GF-D8 (cell line): ENCODE measurements around the gene FARS2.

Experiments
- DNase-seq: peaks from one replicate; lab custom pipeline; 2025; lab: John Stamatoyannopoulos, UW

FARS2 gene

GRCh38 chr6:5325173-5325572 lies 63.9 kb downstream of the FARS2 start:
- no peak for DNase-seq

- no peak for DNase-seq
Observed at GRCh38 chr6:5326022-5326641, 64.8 kb downstream of the FARS2 start.

DNA sequence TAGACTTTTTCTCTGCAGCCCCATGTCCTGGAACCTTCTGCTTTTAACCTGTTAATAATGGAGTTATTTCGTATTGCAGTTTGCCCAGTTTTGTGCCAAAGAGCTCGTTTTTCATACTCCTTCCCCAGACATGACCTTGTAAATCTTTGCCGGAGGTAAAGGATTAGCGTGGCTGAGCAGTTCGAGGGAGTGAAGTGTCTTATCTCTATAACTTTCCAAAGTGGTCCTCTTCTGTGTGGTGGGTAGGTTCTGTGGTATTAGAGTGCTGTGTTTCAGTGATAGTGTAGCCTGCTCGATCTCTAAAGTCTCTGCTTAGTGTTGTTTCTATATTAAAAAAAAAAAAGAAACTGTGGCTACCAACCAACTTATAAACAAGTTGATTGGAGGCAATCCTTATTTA lies 67.5 kb downstream of the FARS2 start:
- no peak for DNase-seq

DNA sequence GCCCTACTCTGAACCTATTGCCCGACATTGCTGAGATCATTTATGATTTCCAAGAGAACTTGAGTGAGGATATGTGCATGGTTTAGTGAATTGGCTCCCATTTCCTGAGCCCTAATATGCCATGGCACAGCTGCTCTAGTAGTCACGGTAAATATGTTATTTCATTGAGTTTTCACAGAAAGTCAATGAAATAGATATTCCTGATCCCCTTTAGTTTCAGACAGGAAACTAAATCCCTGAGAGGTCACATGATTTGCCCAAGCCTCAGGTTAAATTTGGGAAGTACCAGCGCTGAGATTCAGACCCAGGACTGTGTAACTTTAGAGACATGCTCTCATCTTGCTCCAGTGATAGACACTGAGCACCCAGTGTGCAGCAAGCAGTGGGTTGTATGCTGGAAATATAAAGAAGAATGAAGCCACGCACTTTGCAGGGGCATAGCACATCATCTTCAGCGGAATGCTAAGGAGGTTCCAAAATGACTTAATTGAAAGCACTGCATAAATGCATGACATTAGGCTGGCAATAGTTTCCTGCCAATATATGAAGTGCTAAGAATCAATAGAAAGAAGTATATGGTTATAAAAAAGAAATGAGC lies 70.6 kb downstream of the FARS2 start:
- no peak for DNase-seq

DNA sequence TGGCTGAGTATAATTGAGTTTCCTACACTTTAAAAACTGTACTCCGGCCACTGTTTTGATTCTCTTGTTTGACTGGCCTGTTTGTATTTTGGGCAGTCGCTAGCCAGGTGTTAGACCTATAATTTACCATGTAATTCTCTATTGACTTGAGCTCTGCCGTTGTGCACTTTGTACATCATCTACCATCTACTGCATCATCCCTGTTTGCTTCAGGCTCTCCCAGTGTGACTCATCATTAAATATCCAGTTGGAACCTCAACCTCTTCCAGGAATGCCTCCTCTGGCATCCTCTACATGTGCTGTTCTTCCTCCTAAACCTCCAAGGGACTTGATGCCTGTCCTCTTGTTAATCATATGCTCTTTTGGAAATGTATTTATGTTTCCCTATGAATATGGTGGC lies 72.3 kb downstream of the FARS2 start:
- DNase-seq: no peak

DNA sequence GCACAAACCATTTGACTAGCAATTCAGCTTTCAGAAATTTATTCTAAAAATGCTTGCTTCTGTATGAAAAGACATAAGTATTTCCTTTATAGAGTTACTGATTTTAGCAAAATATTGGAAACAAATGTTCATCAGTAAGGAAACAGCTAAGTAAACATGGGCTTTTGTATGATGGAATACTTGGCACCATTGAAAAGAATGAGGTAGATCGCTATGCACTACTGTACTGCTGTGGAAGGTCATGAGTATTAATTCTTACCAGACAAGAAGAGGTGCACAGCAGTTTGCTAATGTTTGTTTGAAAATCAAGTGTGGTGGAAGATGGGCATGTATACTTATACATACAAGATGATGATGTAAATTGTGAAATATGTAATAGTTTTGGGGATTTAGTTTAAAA lies 73.0 kb downstream of the FARS2 start:
- no peak for DNase-seq

- DNase-seq: no peak
Observed at GRCh38 chr6:5335020-5335419, 73.7 kb downstream of the FARS2 start.

GRCh38 chr6:5337573-5337972 lies 76.3 kb downstream of the FARS2 start:
- peak; percentile 4 for DNase-seq

DNA sequence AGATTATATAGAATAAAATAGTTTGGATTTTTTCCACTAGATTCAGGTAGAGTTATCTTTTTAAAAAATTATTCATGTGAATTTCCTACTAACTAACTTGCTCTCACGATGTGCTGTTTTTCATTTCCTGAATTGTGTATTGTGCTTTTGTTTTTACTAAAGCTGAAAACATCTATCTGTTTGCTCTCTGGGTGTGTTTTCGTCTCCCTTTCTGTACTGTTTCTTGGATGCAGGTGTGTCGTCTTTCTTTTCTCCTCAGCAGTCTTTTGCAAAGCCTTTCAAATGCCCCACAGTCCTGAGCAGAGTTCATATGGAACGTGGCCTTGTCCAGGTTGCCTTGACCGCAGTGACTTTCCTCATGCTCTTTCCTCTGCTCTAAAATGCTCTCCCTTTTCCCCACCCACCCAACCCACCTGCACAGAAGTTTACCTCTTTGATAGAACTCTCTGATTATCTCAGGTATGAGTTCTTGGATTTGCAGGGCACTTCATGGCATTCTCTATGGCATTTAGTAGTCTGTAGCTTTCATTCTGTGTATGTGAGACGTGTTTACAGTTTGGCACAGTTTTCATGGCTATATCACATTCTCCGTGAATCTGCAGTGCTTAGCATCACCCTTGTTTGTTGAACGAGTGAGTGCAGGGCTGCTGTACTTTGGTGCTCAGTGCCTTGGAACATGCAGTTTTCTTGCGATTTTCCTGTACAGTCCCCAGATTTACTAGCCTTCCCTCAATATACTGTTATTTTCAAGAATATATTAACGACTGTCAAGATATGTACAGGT lies 77.1 kb downstream of the FARS2 start:
- DNase-seq: no peak

- DNase-seq: no peak
Observed at GRCh38 chr6:5339786-5340185, 78.5 kb downstream of the FARS2 start.

- DNase-seq: no peak
Observed at GRCh38 chr6:5341845-5342244, 80.5 kb downstream of the FARS2 start.

DNA sequence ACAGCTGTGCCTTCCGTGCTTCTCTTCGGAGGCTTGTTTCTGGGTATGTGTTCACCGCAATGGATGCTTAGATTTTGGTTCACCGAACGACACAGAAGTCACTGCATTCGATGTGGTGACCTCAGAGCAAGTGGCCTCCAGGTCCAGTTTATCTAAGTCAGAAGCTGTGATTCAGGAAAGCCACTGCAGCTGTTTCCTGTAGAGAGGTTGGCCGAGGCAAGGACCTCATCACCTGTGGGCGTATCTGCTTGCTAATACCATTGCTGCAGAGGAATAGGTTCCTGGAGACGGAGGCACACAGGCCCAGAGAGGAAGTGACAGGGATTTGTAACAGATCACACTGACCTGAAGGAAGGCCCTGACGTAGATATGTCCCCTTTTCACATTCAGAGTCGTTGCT lies 82.7 kb downstream of the FARS2 start:
- no peak for DNase-seq

- no peak for DNase-seq
Observed at GRCh38 chr6:5345324-5345723, 84.0 kb downstream of the FARS2 start.

GRCh38 chr6:5351552-5352210 lies 90.4 kb downstream of the FARS2 start:
- no peak for DNase-seq

DNA sequence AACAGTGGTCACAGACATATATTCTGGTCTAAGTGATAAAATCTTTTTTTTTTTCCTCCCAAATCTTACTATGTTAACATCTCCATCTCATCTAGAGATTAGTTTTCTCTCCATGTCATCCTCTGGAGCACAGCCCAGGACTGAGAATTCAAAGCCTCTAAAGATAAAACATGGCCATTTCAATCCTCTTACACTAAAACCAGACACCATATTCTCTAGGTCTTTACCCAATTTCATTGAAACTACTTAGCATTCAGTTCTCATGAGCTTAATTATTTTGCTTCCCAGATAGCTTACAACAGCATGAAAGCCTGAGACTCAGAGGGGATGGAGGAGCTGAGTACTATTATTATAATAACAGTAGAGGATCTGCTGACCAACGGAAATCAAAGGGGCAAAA lies 92.7 kb downstream of the FARS2 start:
- no peak for DNase-seq

GRCh38 chr6:5357486-5357885 lies 96.2 kb downstream of the FARS2 start:
- DNase-seq: no peak

GRCh38 chr6:5359417-5359816 lies 98.1 kb downstream of the FARS2 start:
- DNase-seq: no peak

DNA sequence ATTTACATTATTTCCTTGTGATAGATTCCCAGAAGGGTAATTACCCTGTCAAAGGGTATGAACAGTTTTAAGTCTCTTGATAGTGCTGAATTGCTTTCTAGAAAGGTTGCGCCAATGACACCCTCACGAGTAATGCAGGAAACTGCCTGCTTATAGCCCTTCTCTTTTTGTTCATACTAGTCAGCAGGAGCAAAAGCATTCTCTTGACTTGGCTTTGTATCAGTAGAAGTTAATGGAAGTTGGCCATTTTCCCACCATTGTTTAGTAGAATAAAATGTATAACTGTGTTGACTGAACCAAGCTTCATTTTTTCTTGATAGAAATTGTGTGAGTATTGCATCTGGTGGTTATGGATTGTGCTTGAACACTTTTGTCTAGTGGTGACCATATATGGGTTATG lies 100.1 kb downstream of the FARS2 start:
- DNase-seq: no peak

GRCh38 chr6:5365436-5366195 lies 104.3 kb downstream of the FARS2 start:
- DNase-seq: no peak

GRCh38 chr6:5366941-5367340 lies 105.6 kb downstream of the FARS2 start:
- no peak for DNase-seq

DNA sequence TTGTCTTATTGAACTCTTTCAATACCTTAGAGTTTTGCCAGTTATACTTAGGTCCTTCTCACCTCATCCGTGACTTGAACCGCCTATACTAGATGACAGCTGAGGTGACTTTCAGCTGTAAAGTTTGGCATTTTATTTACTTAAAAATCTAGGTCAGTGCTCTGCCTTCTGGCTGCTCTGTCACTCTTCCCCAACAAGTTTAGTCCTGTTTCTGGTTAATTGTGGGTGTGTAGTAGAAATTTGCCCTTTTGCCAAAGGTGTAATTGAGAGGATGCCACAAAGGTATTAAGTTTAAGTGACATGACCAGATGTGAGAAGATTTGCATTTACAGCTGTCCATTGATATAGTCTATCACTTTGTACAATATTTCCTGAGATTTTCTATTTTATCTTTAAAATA lies 106.2 kb downstream of the FARS2 start:
- no peak for DNase-seq

- DNase-seq: no peak
Observed at GRCh38 chr6:5373430-5373829, 112.1 kb downstream of the FARS2 start.
